ENCODE measurements around the gene MRPS6.

Gene MRPS6

DNA sequence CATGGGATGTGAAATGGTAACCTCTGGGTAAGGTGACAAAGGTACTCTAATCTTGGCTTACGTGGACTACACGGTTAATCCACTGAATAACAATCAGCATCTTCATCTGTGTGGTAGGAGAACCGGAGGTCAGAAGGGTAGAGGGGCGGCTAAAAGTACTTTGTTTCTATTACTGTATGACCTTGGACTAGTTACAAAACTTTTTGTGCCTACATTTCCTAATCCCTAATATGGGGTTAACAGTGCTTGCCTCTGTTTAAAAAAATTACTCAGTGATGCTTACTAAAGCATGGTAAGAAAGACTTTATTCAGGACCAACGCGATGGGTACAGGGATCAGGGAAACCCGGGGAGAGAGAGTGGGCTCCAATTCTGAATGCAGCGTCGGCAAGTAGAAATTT lies 1.7 kb upstream of the MRPS6 start:
- no peaks in the 10 kb centered on the region for H3K9me3 ChIP-seq (ENCODE audit: insufficient read depth, low read length)
- H3K4me1 ChIP-seq (ENCODE audit: low read length), result peaks cover 30% of the 10 kb centered on the region
- peaks cover 13% of the 10 kb centered on the region for H4K20me1 ChIP-seq (ENCODE audit: insufficient read depth, low read length)
- no peak overlapping the region for H3K27ac ChIP-seq (ENCODE audit: low read length)
- no peaks in the 10 kb centered on the region for H3K27me3 ChIP-seq (ENCODE audit: low read depth, low read length)
- H3K36me3 ChIP-seq (replicated peaks; ENCODE audit: low read depth, low read length), result peaks cover 14% of the 10 kb centered on the region
- H2AFZ ChIP-seq (ENCODE audit: low read depth, low read length), result no peak overlapping the region
- TF ChIP-seq, protein P1, sequence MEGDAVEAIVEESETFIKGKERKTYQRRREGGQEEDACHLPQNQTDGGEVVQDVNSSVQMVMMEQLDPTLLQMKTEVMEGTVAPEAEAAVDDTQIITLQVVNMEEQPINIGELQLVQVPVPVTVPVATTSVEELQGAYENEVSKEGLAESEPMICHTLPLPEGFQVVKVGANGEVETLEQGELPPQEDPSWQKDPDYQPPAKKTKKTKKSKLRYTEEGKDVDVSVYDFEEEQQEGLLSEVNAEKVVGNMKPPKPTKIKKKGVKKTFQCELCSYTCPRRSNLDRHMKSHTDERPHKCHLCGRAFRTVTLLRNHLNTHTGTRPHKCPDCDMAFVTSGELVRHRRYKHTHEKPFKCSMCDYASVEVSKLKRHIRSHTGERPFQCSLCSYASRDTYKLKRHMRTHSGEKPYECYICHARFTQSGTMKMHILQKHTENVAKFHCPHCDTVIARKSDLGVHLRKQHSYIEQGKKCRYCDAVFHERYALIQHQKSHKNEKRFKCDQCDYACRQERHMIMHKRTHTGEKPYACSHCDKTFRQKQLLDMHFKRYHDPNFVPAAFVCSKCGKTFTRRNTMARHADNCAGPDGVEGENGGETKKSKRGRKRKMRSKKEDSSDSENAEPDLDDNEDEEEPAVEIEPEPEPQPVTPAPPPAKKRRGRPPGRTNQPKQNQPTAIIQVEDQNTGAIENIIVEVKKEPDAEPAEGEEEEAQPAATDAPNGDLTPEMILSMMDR (IDR thresholded peaks at IDR 0.05; ENCODE audit: low read depth, low read length), result no peak
- no peak for TF ChIP-seq EZH2phosphoT487 (IDR thresholded peaks at IDR 0.05; ENCODE audit: low read depth)
- H3K9ac ChIP-seq (ENCODE audit: low read length), result no peak overlapping the region
- peaks cover 28% of the 10 kb centered on the region for H3K79me2 ChIP-seq (ENCODE audit: low read length)
- H3K4me3 ChIP-seq (ENCODE audit: low read length), result no peak overlapping the region
- no peak overlapping the region for H3K4me2 ChIP-seq (ENCODE audit: low read length)

DNA sequence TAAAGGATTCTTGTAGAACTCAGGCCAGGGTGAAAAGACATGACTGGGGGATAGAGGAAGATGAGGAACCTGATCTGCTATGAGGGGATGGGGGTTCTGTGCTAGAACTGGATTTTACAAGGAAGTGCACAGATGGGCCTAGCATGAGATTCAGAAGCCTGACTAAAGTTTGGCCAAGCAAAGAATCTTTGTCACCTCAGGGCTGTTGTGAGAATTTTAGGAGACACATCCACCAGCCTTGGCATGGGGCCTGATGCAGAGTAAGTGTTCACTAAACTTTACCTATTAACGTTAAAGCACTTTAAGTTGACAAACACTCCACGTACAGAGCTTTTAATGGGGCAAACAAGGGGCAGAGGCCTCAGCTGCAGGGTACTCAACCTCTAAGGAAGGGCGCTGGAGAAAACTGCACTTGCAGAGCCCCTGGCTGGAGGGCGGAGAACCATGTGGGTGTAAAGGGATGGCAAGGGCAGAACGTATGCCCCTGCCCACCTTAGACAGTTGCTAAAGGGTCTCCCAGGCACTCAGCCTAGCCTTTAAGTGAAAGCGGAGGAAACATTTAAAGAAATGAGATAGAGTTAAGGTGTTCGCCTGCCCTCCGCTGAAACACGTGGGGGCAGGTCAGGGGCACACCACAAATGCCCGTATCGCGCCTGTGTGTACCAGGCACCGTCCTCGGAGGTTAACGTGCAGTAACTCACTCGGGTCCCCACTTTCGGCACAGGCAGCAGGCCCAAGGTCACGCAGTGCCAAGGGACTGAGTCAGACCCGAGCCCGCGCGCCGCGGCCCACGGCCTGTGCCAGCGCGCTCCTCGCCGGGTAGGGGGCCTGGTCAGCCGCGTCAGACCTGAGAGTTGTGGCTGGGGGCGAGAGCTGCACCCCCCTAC lies 990 bp upstream of the MRPS6 start:
- Histone ChIP-seq H3K9ac (ENCODE audit: low read length) (peak overlapping the region; percentile 77), H3K4me2 (ENCODE audit: low read length) (peak overlapping the region; percentile 87), H3K4me1 (ENCODE audit: low read length) (peaks cover 30% of the 10 kb centered on the region), H3K27ac (ENCODE audit: low read length) (peak overlapping the region; percentile 42), H3K27me3 (ENCODE audit: low read depth, low read length) (no peaks in the 10 kb centered on the region), H3K36me3 (replicated peaks; ENCODE audit: low read depth, low read length) (peaks cover 20% of the 10 kb centered on the region), H3K9me3 (ENCODE audit: insufficient read depth, low read length) (no peaks in the 10 kb centered on the region), H3K79me2 (ENCODE audit: low read length) (peaks cover 34% of the 10 kb centered on the region), H4K20me1 (ENCODE audit: insufficient read depth, low read length) (peaks cover 13% of the 10 kb centered on the region), H3K4me3 (ENCODE audit: low read length) (peak overlapping the region; percentile 92), H2AFZ (ENCODE audit: low read depth, low read length) (peak overlapping the region; percentile 61)
- no peak for TF ChIP-seq EZH2phosphoT487 (IDR thresholded peaks at IDR 0.05; ENCODE audit: low read depth)
- TF ChIP-seq, protein P1 (IDR thresholded peaks at IDR 0.05; ENCODE audit: low read depth, low read length), result no peak

DNA sequence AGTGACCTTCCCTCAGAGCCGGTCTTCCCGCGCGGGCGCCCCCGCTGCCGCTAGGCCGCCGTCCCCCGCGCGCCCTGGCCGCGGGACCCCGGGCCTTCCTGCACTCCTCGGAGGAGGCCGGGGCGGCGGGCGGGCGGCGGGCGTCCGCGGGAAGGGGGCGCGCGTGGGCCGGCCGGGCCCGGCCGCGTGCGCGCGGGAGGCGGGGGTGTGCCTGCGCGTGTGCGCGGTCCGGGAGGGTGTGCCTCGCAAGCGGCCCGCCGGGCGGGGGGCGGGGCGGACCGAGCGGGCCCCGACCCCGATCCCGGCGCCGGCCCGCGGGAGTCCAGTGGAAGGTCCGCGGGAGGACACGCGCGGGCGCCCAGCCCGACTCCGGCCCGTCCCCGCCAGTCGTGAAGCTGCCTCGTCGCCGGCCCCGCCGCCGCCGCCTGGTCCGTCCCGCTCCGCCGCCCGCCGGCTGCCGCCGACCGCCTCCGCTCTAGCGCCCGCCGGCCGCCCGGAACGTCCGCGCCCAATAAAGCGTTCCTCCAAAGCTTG lies 438 bp downstream of the MRPS6 start:
- no peak for TF ChIP-seq EZH2phosphoT487 (IDR thresholded peaks at IDR 0.05; ENCODE audit: low read depth)
- TF ChIP-seq, protein P1 (IDR thresholded peaks at IDR 0.05; ENCODE audit: low read depth, low read length), result no peak

More for the DNA sequence above, 438 bp downstream of the MRPS6 start:
- Histone ChIP-seq H3K27me3 (ENCODE audit: low read depth, low read length) (no peaks in the 10 kb centered on the region), H2AFZ (ENCODE audit: low read depth, low read length) (no peak overlapping the region), H3K4me3 (ENCODE audit: low read length) (peak overlapping the region; percentile 85), H3K27ac (ENCODE audit: low read length) (peak overlapping the region; percentile 62), H3K4me2 (ENCODE audit: low read length) (peak overlapping the region; percentile 75), H3K9me3 (ENCODE audit: insufficient read depth, low read length) (no peaks in the 10 kb centered on the region), H3K79me2 (ENCODE audit: low read length) (peaks cover 46% of the 10 kb centered on the region), H3K36me3 (replicated peaks; ENCODE audit: low read depth, low read length) (peaks cover 25% of the 10 kb centered on the region), H3K4me1 (ENCODE audit: low read length) (peaks cover 30% of the 10 kb centered on the region), H4K20me1 (ENCODE audit: insufficient read depth, low read length) (peaks cover 13% of the 10 kb centered on the region), H3K9ac (ENCODE audit: low read length) (peak overlapping the region; percentile 89)
